Loucy (cell line): ENCODE results near the gene TSPEAR.

Experiments used
- H2AFZ ChIP-seq: fragments of 200-600 bp; sonication (generic); 2 replicates; pipeline ENCODE4 v1.6.0; 2016; ENCODE audit warnings: antibody characterized with exemption, mild to moderate bottlenecking, low read length, moderate library complexity
- H3F3A ChIP-seq: fragments of 200-600 bp; 2 replicates; pipeline ENCODE4 v1.6.0; 2016; ENCODE audit warnings: antibody characterized with exemption, low read depth, mild to moderate bottlenecking
- H3K27me3 ChIP-seq: fragments of 200-600 bp; sonication (generic); 2 replicates; pipeline ENCODE4 v1.6.1; 2014; ENCODE audit warnings: low read length, mild to moderate bottlenecking; ENCODE audit not compliant: insufficient read depth, poor library complexity, severe bottlenecking
- H3K36me3 ChIP-seq: fragments of 200-600 bp; sonication (generic); 2 replicates; pipeline ENCODE4 v1.6.1; 2016; ENCODE audit warnings: low read length; ENCODE audit not compliant: insufficient read depth
- H3K4me1 ChIP-seq: fragments of 200-600 bp; sonication (generic); 2 replicates; pipeline ENCODE4 v1.5.1; 2014; ENCODE audit warnings: low read length, mild to moderate bottlenecking; ENCODE audit not compliant: insufficient read depth, poor library complexity, severe bottlenecking
- H3K4me2 ChIP-seq: fragments of 200-600 bp; sonication (generic); 2 replicates; pipeline ENCODE4 v1.6.0; 2014; ENCODE audit warnings: antibody characterized with exemption, low read length, low read depth, mild to moderate bottlenecking; ENCODE audit not compliant: poor library complexity, severe bottlenecking
- H3K4me3 ChIP-seq: fragments of 200-600 bp; sonication (generic); 2 replicates; pipeline ENCODE4 v1.5.1; 2014; ENCODE audit warnings: low read length, mild to moderate bottlenecking, mixed read lengths; ENCODE audit not compliant: poor library complexity, severe bottlenecking
- H3K79me2 ChIP-seq: fragments of 200-600 bp; sonication (generic); 2 replicates; pipeline ENCODE4 v1.6.1; 2014; ENCODE audit warnings: low read length; ENCODE audit not compliant: insufficient read depth
- H3K9ac ChIP-seq: fragments of 200-600 bp; sonication (generic); 2 replicates; pipeline ENCODE4 v1.6.0; 2014; ENCODE audit warnings: mild to moderate bottlenecking, low read depth, low read length, moderate library complexity; ENCODE audit not compliant: poor library complexity, severe bottlenecking
- H3K9me2 ChIP-seq: fragments of 200-600 bp; sonication (generic); replicated peaks from 2 replicates; pipeline ENCODE4 v1.6.1; 2016; ENCODE audit warnings: low read depth, low read length, mixed read lengths
- H3K9me3 ChIP-seq: fragments of 200-600 bp; sonication (generic); 2 replicates; pipeline ENCODE4 v1.6.1; 2014; ENCODE audit warnings: mild to moderate bottlenecking, antibody characterized with exemption, low read length, low read depth; ENCODE audit not compliant: insufficient read depth
- H4K20me1 ChIP-seq: fragments of 200-600 bp; sonication (generic); 2 replicates; pipeline ENCODE4 v1.6.0; 2014; ENCODE audit warnings: antibody characterized with exemption, low read length, mild to moderate bottlenecking; ENCODE audit not compliant: insufficient read depth, poor library complexity, severe bottlenecking
- EZH2phosphoT487 ChIP-seq: fragments of 200-600 bp; IDR thresholded peaks from 2 replicates; pipeline ENCODE4 v1.6.1; 2018; ENCODE audit warnings: antibody characterized with exemption, mild to moderate bottlenecking, moderate library complexity, borderline replicate concordance
- TF ChIP-seq, protein P1 (sequence below): fragments of 200-600 bp; sonication (generic); conservative IDR thresholded peaks from 2 replicates; pipeline ENCODE4 v1.5.1; 2014; ENCODE audit warnings: mild to moderate bottlenecking, antibody characterized with exemption, low read length

Gene TSPEAR

DNA sequence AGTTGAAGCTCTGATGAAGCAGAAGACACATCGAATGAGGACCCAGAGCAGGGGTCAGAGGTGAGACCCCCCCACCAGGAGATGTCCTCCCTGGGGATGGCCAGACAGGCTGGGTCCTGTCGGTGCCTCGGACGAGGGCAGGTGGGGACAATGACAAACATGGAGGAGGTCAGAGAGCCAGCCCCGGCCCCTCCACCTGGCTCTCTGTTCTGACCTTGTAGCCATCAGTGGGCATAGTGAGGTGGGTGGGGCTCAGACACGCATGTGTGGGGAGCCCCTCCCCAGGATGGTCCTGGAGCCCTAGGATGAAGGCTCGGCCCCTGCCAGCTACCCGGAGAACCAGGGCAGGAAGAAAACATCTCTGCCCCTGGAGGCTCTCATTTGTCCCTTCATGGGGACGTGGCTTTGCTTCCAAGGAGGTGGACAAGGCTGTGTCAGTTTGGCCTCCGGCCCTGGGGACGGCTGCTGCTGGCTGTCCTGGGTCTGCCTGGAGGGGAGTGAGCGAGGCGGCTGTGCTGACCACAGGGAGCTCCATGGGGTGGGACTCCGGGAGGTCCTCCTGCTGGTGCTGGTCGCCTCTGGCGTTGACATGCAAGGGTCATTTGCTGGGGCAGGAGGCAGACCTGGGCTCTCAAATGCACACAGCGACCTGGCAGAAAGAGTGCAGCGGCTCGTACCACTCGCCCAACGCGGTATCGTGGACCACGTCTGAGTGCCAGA is 121.6 kb downstream of the TSPEAR start:
- H4K20me1 ChIP-seq: no peaks in the 10 kb centered on the region
- no peaks in the 10 kb centered on the region for H3K9me3 ChIP-seq
- H2AFZ ChIP-seq: no peak overlapping the region
- H3K79me2 ChIP-seq: no peaks in the 10 kb centered on the region
- H3K27me3 ChIP-seq: no peaks in the 10 kb centered on the region
- TF ChIP-seq EZH2phosphoT487: no peak
- TF ChIP-seq, protein P1, sequence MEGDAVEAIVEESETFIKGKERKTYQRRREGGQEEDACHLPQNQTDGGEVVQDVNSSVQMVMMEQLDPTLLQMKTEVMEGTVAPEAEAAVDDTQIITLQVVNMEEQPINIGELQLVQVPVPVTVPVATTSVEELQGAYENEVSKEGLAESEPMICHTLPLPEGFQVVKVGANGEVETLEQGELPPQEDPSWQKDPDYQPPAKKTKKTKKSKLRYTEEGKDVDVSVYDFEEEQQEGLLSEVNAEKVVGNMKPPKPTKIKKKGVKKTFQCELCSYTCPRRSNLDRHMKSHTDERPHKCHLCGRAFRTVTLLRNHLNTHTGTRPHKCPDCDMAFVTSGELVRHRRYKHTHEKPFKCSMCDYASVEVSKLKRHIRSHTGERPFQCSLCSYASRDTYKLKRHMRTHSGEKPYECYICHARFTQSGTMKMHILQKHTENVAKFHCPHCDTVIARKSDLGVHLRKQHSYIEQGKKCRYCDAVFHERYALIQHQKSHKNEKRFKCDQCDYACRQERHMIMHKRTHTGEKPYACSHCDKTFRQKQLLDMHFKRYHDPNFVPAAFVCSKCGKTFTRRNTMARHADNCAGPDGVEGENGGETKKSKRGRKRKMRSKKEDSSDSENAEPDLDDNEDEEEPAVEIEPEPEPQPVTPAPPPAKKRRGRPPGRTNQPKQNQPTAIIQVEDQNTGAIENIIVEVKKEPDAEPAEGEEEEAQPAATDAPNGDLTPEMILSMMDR: no peak
- H3K9ac ChIP-seq: no peak overlapping the region
- no peaks in the 10 kb centered on the region for H3K36me3 ChIP-seq
- no peaks in the 10 kb centered on the region for H3K4me1 ChIP-seq
- no peaks in the 10 kb centered on the region for H3F3A ChIP-seq
- H3K4me2 ChIP-seq: no peak overlapping the region
- H3K4me3 ChIP-seq: no peak overlapping the region
- no peaks in the 10 kb centered on the region for H3K9me2 ChIP-seq

DNA sequence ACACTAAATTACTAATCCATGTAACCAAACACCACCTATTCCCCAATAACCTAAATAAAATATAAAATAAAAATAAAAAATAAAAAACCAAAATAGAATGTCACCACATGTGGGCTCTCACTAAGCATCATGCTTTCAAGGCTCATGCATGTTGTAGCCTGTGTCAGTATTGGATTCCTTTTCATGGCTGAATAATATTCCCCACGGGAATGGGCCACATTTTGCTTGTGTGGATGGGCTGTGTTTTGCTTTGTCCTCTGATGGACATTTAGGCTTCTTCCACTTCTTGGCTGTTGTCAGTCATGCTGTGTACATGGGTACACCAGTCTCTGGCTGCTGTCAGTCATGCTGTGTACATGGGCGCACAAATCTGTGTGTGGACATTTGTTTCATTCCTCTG is 122.3 kb downstream of the TSPEAR start:
- no peak for TF ChIP-seq EZH2phosphoT487
- TF ChIP-seq, protein P1: no peak
- no peaks in the 10 kb centered on the region for H3K79me2 ChIP-seq
- no peak overlapping the region for H3K9ac ChIP-seq
- H3K36me3 ChIP-seq: no peaks in the 10 kb centered on the region
- no peak overlapping the region for H3K4me3 ChIP-seq
- H3K9me3 ChIP-seq: no peaks in the 10 kb centered on the region
- no peaks in the 10 kb centered on the region for H3K9me2 ChIP-seq
- H3K27me3 ChIP-seq: no peaks in the 10 kb centered on the region
- no peaks in the 10 kb centered on the region for H4K20me1 ChIP-seq
- no peak overlapping the region for H2AFZ ChIP-seq
- no peaks in the 10 kb centered on the region for H3K4me1 ChIP-seq
- H3K4me2 ChIP-seq: no peak overlapping the region
- H3F3A ChIP-seq: no peaks in the 10 kb centered on the region

DNA sequence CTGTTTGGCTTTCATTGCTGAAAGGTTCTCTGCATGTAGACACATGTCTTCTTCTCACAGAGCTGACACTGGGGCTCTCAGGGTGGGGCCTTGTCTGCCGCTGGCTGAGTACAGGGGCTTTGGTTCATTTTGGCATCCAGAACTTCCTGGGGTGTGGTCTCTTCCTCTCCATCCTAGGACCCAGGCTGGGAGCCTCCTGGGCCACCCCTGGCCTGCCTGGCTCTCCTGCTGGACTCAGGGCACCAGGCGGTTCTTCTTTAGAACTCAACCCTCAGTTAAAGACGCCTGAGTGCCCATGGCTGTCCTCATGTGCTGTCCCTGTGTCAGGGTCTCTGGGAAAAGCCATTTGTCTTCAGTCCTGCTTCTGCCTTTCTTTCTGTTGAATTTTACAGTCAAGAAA is 125.5 kb downstream of the TSPEAR start:
- TF ChIP-seq, protein P1: no peak
- no peak for TF ChIP-seq EZH2phosphoT487
- Histone ChIP-seq H3F3A (no peaks in the 10 kb centered on the region; the same call in 1 of the 2 replicates), H3K27me3 (no peaks in the 10 kb centered on the region), H3K79me2 (no peaks in the 10 kb centered on the region), H3K4me3 (no peak overlapping the region), H3K9me2 (no peaks in the 10 kb centered on the region), H4K20me1 (no peaks in the 10 kb centered on the region), H3K9ac (no peak overlapping the region), H3K4me1 (no peaks in the 10 kb centered on the region), H3K36me3 (no peaks in the 10 kb centered on the region), H3K9me3 (peaks cover 6% of the 10 kb centered on the region; the same call in 1 of the 2 replicates), H2AFZ (no peak overlapping the region), H3K4me2 (no peak overlapping the region)
